ENCODE data around the gene HPCA.

- TF ChIP-seq POLR2A (IDR thresholded peaks at IDR 0.05; ENCODE audit: low read length) (no peak), GATA1 (IDR thresholded peaks at IDR 0.05; ENCODE audit: low read depth, low read length) (no peak)
Measured at GRCh38 chr1:32859915-32860314, 26.4 kb upstream of the HPCA start.

All from erythroblast (primary cell).